ENCODE measurements around the gene MYRIP.

DNA sequence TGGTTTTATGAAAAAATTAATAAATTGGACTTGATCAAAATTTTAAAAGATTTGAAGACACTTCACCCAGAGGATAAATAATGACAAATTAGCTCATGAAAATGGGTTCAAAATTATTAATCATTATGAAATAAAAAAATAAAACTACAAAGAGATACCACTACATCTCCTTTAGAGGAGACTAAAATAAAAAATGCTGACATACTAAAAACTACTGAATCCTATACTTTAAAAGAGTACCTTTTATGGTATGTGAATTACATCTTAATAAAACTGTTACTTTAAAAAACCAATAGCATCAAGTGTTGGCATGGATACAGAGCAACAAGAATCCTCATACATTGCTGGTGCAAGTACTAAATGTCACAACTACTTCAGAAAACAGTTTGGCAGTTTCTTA is 46.0 kb upstream of the MYRIP start:
- no peak for TF ChIP-seq EZH2phosphoT487 (IDR thresholded peaks at IDR 0.05; ENCODE audit: borderline replicate concordance)
- TF ChIP-seq, protein P1, sequence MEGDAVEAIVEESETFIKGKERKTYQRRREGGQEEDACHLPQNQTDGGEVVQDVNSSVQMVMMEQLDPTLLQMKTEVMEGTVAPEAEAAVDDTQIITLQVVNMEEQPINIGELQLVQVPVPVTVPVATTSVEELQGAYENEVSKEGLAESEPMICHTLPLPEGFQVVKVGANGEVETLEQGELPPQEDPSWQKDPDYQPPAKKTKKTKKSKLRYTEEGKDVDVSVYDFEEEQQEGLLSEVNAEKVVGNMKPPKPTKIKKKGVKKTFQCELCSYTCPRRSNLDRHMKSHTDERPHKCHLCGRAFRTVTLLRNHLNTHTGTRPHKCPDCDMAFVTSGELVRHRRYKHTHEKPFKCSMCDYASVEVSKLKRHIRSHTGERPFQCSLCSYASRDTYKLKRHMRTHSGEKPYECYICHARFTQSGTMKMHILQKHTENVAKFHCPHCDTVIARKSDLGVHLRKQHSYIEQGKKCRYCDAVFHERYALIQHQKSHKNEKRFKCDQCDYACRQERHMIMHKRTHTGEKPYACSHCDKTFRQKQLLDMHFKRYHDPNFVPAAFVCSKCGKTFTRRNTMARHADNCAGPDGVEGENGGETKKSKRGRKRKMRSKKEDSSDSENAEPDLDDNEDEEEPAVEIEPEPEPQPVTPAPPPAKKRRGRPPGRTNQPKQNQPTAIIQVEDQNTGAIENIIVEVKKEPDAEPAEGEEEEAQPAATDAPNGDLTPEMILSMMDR (IDR thresholded peaks at IDR 0.05 in 2 of 3, conservative IDR thresholded peaks at IDR 0.05 in 1 of 3; ENCODE audit: borderline replicate concordance in 1 of 3, insufficient read depth in 1 of 3, low read depth in 2 of 3, low read length in 2 of 3) = no peak
- TF ChIP-seq, protein P2, sequence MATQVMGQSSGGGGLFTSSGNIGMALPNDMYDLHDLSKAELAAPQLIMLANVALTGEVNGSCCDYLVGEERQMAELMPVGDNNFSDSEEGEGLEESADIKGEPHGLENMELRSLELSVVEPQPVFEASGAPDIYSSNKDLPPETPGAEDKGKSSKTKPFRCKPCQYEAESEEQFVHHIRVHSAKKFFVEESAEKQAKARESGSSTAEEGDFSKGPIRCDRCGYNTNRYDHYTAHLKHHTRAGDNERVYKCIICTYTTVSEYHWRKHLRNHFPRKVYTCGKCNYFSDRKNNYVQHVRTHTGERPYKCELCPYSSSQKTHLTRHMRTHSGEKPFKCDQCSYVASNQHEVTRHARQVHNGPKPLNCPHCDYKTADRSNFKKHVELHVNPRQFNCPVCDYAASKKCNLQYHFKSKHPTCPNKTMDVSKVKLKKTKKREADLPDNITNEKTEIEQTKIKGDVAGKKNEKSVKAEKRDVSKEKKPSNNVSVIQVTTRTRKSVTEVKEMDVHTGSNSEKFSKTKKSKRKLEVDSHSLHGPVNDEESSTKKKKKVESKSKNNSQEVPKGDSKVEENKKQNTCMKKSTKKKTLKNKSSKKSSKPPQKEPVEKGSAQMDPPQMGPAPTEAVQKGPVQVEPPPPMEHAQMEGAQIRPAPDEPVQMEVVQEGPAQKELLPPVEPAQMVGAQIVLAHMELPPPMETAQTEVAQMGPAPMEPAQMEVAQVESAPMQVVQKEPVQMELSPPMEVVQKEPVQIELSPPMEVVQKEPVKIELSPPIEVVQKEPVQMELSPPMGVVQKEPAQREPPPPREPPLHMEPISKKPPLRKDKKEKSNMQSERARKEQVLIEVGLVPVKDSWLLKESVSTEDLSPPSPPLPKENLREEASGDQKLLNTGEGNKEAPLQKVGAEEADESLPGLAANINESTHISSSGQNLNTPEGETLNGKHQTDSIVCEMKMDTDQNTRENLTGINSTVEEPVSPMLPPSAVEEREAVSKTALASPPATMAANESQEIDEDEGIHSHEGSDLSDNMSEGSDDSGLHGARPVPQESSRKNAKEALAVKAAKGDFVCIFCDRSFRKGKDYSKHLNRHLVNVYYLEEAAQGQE (IDR thresholded peaks at IDR 0.05; ENCODE audit: low read depth) = no peak
- no peak for TF ChIP-seq EZH2 (IDR thresholded peaks at IDR 0.05)
- no peak for TF ChIP-seq POLR2A (IDR thresholded peaks at IDR 0.05; ENCODE audit: borderline replicate concordance, extremely low read depth, insufficient read depth, insufficient read length)
- TF ChIP-seq CEBPB (IDR thresholded peaks at IDR 0.05; ENCODE audit: low read depth) = no peak
- TF ChIP-seq, protein P3, sequence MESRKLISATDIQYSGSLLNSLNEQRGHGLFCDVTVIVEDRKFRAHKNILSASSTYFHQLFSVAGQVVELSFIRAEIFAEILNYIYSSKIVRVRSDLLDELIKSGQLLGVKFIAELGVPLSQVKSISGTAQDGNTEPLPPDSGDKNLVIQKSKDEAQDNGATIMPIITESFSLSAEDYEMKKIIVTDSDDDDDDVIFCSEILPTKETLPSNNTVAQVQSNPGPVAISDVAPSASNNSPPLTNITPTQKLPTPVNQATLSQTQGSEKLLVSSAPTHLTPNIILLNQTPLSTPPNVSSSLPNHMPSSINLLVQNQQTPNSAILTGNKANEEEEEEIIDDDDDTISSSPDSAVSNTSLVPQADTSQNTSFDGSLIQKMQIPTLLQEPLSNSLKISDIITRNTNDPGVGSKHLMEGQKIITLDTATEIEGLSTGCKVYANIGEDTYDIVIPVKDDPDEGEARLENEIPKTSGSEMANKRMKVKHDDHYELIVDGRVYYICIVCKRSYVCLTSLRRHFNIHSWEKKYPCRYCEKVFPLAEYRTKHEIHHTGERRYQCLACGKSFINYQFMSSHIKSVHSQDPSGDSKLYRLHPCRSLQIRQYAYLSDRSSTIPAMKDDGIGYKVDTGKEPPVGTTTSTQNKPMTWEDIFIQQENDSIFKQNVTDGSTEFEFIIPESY (IDR thresholded peaks at IDR 0.05; ENCODE audit: extremely low read depth, insufficient replicate concordance, low read length) = no peak
- no peak for TF ChIP-seq FOSL1 (IDR thresholded peaks at IDR 0.05; ENCODE audit: low read depth)
- TF ChIP-seq TCF7L2 (IDR thresholded peaks at IDR 0.05; ENCODE audit: borderline replicate concordance, extremely low read depth, insufficient read depth, insufficient read length) = no peak

All from HCT116 (cell line).